HL-60 (cell line): Measurements from ENCODE around the gene RPS6KA4.

Source experiments
- CTCF ChIP-seq: IDR thresholded peaks from one replicate; pipeline ENCODE4 v1.5.1; 2011; ENCODE audit warnings: low read length, control low read depth, inconsistent platforms; ENCODE audit not compliant: insufficient read depth
- GABPA ChIP-seq: IDR thresholded peaks from 2 replicates; pipeline ENCODE4 v1.6.1; 2012; ENCODE audit warnings: low read depth
- POLR2AphosphoS5 ChIP-seq: IDR thresholded peaks from 2 replicates; pipeline ENCODE4 v1.6.1; 2012; ENCODE audit warnings: low read depth
- SPI1 ChIP-seq: IDR thresholded peaks from 2 replicates; pipeline ENCODE4 v1.6.1; 2012; ENCODE audit warnings: low read depth, mild to moderate bottlenecking, borderline replicate concordance
- TF ChIP-seq, protein P1 (sequence below): IDR thresholded peaks from 2 replicates; pipeline ENCODE4 v1.6.1; 2012; ENCODE audit warnings: low read depth; ENCODE audit not compliant: insufficient replicate concordance

DNA sequence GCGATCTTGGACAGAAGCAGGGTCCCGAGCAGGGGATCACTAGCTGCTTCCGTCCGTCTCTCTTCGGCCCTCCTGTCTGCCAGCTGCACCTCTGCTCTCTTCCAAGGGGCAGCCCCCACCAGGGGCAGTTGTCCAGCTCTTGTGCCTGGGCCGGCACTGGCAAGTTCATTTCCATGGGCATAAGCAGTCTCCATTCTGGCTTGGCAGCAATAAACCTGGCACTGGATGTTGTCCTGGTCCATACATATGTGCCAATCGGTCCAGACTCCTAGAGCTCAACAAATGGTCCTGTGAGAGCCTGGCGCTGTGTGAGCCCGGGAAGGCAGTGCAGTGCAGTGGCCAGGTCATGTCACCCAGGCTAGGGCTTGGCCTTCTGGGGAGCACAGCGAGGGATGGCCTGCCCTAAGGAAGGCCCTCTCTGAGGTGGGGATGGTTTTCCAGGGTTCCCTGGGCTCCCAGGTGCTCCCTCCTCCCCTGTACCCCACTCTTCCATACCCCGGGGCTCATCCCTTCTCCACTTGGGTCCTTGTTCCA lies 60.4 kb downstream of the RPS6KA4 start:
- TF ChIP-seq CTCF (no peak), POLR2AphosphoS5 (no peak), GABPA (no peak), SPI1 (no peak)
- TF ChIP-seq, protein P1, sequence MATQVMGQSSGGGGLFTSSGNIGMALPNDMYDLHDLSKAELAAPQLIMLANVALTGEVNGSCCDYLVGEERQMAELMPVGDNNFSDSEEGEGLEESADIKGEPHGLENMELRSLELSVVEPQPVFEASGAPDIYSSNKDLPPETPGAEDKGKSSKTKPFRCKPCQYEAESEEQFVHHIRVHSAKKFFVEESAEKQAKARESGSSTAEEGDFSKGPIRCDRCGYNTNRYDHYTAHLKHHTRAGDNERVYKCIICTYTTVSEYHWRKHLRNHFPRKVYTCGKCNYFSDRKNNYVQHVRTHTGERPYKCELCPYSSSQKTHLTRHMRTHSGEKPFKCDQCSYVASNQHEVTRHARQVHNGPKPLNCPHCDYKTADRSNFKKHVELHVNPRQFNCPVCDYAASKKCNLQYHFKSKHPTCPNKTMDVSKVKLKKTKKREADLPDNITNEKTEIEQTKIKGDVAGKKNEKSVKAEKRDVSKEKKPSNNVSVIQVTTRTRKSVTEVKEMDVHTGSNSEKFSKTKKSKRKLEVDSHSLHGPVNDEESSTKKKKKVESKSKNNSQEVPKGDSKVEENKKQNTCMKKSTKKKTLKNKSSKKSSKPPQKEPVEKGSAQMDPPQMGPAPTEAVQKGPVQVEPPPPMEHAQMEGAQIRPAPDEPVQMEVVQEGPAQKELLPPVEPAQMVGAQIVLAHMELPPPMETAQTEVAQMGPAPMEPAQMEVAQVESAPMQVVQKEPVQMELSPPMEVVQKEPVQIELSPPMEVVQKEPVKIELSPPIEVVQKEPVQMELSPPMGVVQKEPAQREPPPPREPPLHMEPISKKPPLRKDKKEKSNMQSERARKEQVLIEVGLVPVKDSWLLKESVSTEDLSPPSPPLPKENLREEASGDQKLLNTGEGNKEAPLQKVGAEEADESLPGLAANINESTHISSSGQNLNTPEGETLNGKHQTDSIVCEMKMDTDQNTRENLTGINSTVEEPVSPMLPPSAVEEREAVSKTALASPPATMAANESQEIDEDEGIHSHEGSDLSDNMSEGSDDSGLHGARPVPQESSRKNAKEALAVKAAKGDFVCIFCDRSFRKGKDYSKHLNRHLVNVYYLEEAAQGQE, result no peak
